SK-N-SH treated with all-trans-retinoic acid at 6 μM for 48 hours (cell line): ENCODE results near the gene IFITM2.
"Not testable (repeated sequence)": the region's sequence is repeated elsewhere in the genome, so short reads cannot be mapped to it uniquely, and the experiment has no call there.

Source experiments
- ATAC-seq: fragments of 200-7000 bp; cut with Tn5 transposase; 3 replicates; pipeline ENCODE4 v1.9.1; 2020; ENCODE audit warnings: mild to moderate bottlenecking, moderate library complexity
- ARNTL ChIP-seq: fragments of 450-650 bp; formaldehyde crosslinking; IDR thresholded peaks from 2 replicates; pipeline ENCODE4 v1.5.0; 2020; ENCODE audit warnings: low read depth, mild to moderate bottlenecking, moderate library complexity, borderline replicate concordance
- BACH2 ChIP-seq: fragments of 250-450 bp; sonication (Bioruptor Pico); IDR thresholded peaks from 2 replicates; pipeline ENCODE4 v1.9.0; 2021; ENCODE audit warnings: mild to moderate bottlenecking, borderline replicate concordance
- ESRRG ChIP-seq: fragments of 250-450 bp; sonication (Bioruptor Pico); IDR thresholded peaks from 2 replicates; pipeline ENCODE4 v1.6.1; 2021; ENCODE audit warnings: mild to moderate bottlenecking
- GLIS3 ChIP-seq: fragments of 250-450 bp; sonication (Bioruptor Pico); IDR thresholded peaks from 2 replicates; pipeline ENCODE4 v1.5.0; 2020; ENCODE audit warnings: mild to moderate bottlenecking, moderate library complexity
- OSR1 ChIP-seq: fragments of 250-450 bp; sonication (Bioruptor Pico); IDR thresholded peaks from 2 replicates; pipeline ENCODE4 v1.8.0; 2022; ENCODE audit warnings: moderate library complexity, mild to moderate bottlenecking, inconsistent platforms
- PATZ1 ChIP-seq: fragments of 250-450 bp; sonication (Bioruptor Pico); IDR thresholded peaks from 2 replicates; pipeline ENCODE4 v1.8.0; 2020; ENCODE audit warnings: mild to moderate bottlenecking, moderate library complexity, borderline replicate concordance
- POU6F1 ChIP-seq: fragments of 250-450 bp; sonication (Bioruptor Pico); IDR thresholded peaks from 2 replicates; pipeline ENCODE4 v1.8.0; 2021; ENCODE audit warnings: low read depth, mild to moderate bottlenecking, moderate library complexity, borderline replicate concordance
- PPARA ChIP-seq: fragments of 250-450 bp; sonication (Bioruptor Pico); IDR thresholded peaks from 2 replicates; pipeline ENCODE4 v1.5.0; 2020; ENCODE audit warnings: mild to moderate bottlenecking, borderline replicate concordance
- SNAI2 ChIP-seq: fragments of 250-450 bp; sonication (Bioruptor Pico); IDR thresholded peaks from 2 replicates; pipeline ENCODE4 v1.5.0; 2020; ENCODE audit warnings: mild to moderate bottlenecking, moderate library complexity
- TCF4 ChIP-seq: fragments of 250-450 bp; sonication (Bioruptor Pico); IDR thresholded peaks from 2 replicates; pipeline ENCODE4 v1.8.0; 2021; ENCODE audit warnings: mild to moderate bottlenecking, moderate library complexity, borderline replicate concordance
- TOX ChIP-seq: fragments of 250-450 bp; sonication (Bioruptor Pico); IDR thresholded peaks from 2 replicates; pipeline ENCODE4 v1.8.0; 2021; ENCODE audit warnings: mild to moderate bottlenecking, moderate library complexity, borderline replicate concordance
- ZC3H10 ChIP-seq: fragments of 250-450 bp; sonication (Bioruptor Pico); IDR thresholded peaks from 2 replicates; pipeline ENCODE4 v1.5.1; 2021; ENCODE audit warnings: mild to moderate bottlenecking, moderate library complexity
- ZFP3 ChIP-seq: fragments of 250-450 bp; sonication (Bioruptor Pico); IDR thresholded peaks from 2 replicates; pipeline ENCODE4 v1.5.0; 2020; ENCODE audit warnings: mild to moderate bottlenecking, moderate library complexity
- ZFP30 ChIP-seq: fragments of 450-650 bp; formaldehyde crosslinking; IDR thresholded peaks from 2 replicates; pipeline ENCODE4 v1.5.0; 2022; ENCODE audit warnings: mild to moderate bottlenecking, moderate library complexity
- ZNF70 ChIP-seq: fragments of 450-650 bp; formaldehyde crosslinking; IDR thresholded peaks from 2 replicates; pipeline ENCODE4 v1.5.0; 2020; ENCODE audit warnings: mild to moderate bottlenecking, moderate library complexity

IFITM2 gene

GRCh38 chr11:306645-307371 is 808 bp upstream of the IFITM2 start:
- TF ChIP-seq PPARA (CRISPR knock-in tag) (no peak), PATZ1 (CRISPR knock-in tag) (no peak), GLIS3 (CRISPR knock-in tag) (no peak), TOX (CRISPR knock-in tag) (no peak), ZFP3 (CRISPR knock-in tag) (no peak), SNAI2 (no peak), ESRRG (CRISPR knock-in tag) (no peak), OSR1 (no peak)
- TF ChIP-seq, all 23 proteins: peak for 0
- ATAC-seq = no peak

- ATAC-seq = not testable (repeated sequence)
Measured at GRCh38 chr11:308740-309665, 1.4 kb downstream of the IFITM2 start.

- ATAC-seq = peak; percentile 4; the same call in 2 of the 3 replicates
- 0 out of 2 replicates have a peak, but pooled peaks have one; percentile 18 for TF ChIP-seq ZFP3 (CRISPR knock-in tag)
Measured at GRCh38 chr11:309979-310572, 2.5 kb downstream of the IFITM2 start.

- peak; percentile 43 for ATAC-seq
Measured at GRCh38 chr11:311013-311748, 3.6 kb downstream of the IFITM2 start.

- TF ChIP-seq OSR1 (no peak), PPARA (CRISPR knock-in tag) (no peak), GLIS3 (CRISPR knock-in tag) (no peak)
- ATAC-seq = no peak
Measured at GRCh38 chr11:312092-312816, 4.6 kb downstream of the IFITM2 start.

GRCh38 chr11:313304-313786 is 5.7 kb downstream of the IFITM2 start:
- TF ChIP-seq ARNTL (CRISPR knock-in tag) = no peak
- no peak for TF ChIP-seq ZFP30 (CRISPR knock-in tag)
- TF ChIP-seq BACH2 (CRISPR knock-in tag) = no peak
- no peak for TF ChIP-seq ZNF70 (CRISPR knock-in tag)
- no peak for TF ChIP-seq OSR1
- TF ChIP-seq TCF4 (CRISPR knock-in tag) = no peak
- TF ChIP-seq SNAI2 = no peak
- no peak for TF ChIP-seq ESRRG (CRISPR knock-in tag)
- no peak for TF ChIP-seq TOX (CRISPR knock-in tag)
- no peak for TF ChIP-seq ZC3H10 (CRISPR knock-in tag)
- ATAC-seq = no peak

GRCh38 chr11:313787-314553 is 6.4 kb downstream of the IFITM2 start, which contains the start of gene IFITM1:
IFITM1 (plus strand) TSS chr11:314040; CDS start chr11:314171, 131 bp downstream.
- peak; percentile 13 for ATAC-seq
- TF ChIP-seq PATZ1 (CRISPR knock-in tag) = no peak
- TF ChIP-seq GLIS3 (CRISPR knock-in tag) = no peak
- TF ChIP-seq POU6F1 = no peak
- TF ChIP-seq ZFP3 (CRISPR knock-in tag) = no peak
- TF ChIP-seq PPARA (CRISPR knock-in tag) = no peak

- not testable (repeated sequence) for ATAC-seq
Measured at GRCh38 chr11:314554-314875, 6.9 kb downstream of the IFITM2 start.
